SK-N-SH (cell line): ENCODE results near the gene GAS7. TPM values are rescaled to one million over a fixed set of nuclear protein-coding genes. Genes with fewer than 3 reads are reported as not detected.

Experiments
- CTCF ChIA-PET: fragments of 300-600, 350-600 bp; formaldehyde crosslinking; extraction: SDS; loops from one replicate; lab custom pipeline; 2021; lab: Yijun Ruan, JAX
- POLR2A ChIA-PET: fragments of 350-600 bp; sonication (Branson Sonifier 250); formaldehyde crosslinking; extraction: SDS; loops from one replicate; lab custom pipeline; 2020; ENCODE audit warnings: antibody characterized with exemption, inconsistent platforms; lab: Yijun Ruan, JAX
- DNase-seq: peaks from one replicate; pipeline ENCODE4 v3.0.0; 2012
- H2AFZ ChIP-seq: fragments of 200-600 bp; sonication (generic); 2 replicates; pipeline ENCODE4 v1.8.1; 2016; ENCODE audit warnings: antibody characterized with exemption, mild to moderate bottlenecking, low read depth
- H3F3A ChIP-seq: fragments of 200-600 bp; sonication (generic); replicated peaks from 2 replicates; pipeline ENCODE3; 2016; ENCODE audit warnings: antibody characterized with exemption, mild to moderate bottlenecking; ENCODE audit not compliant: insufficient read depth
- H3K27ac ChIP-seq, 2 experiments: fragments of 200-500 bp in 1 of 2; fragments of 200-600 bp in 1 of 2; sonication (Bioruptor generic) in 1 of 2; sonication (generic), shearing (Covaris generic) in 1 of 2; 2 replicates each; pipeline versions ENCODE4 v1.5.1 to v1.6.1; 2014 to 2016; ENCODE audit warnings: low read depth in 2 of 2, inconsistent platforms in 1 of 2, low read length in 1 of 2, mild to moderate bottlenecking in 1 of 2, mixed read lengths in 1 of 2
- H3K27me3 ChIP-seq: fragments of 200-600 bp; sonication (generic), shearing (Covaris generic); 2 replicates; pipeline ENCODE4 v1.6.1; 2016; ENCODE audit warnings: mixed run types; ENCODE audit not compliant: insufficient read depth
- H3K36me3 ChIP-seq, 2 experiments: fragments of 200-500 bp in 1 of 2; fragments of 200-600 bp in 1 of 2; sonication (Bioruptor generic) in 1 of 2; sonication (generic) in 1 of 2; replicated peaks in 1 of 2; 2 replicates each; pipeline versions ENCODE3 to v1.5.1; 2014 to 2016; ENCODE audit warnings: low read length in 1 of 2, mild to moderate bottlenecking in 1 of 2; ENCODE audit not compliant: insufficient read depth in 2 of 2, control insufficient read depth in 1 of 2
- H3K4me1 ChIP-seq, 2 experiments: fragments of 200-500 bp in 1 of 2; fragments of 200-600 bp in 1 of 2; sonication (Bioruptor generic) in 1 of 2; sonication (generic), shearing (Covaris generic) in 1 of 2; 2 replicates each; pipeline versions ENCODE4 v1.5.1 to v1.6.1; 2014 to 2016; ENCODE audit warnings: low read depth in 1 of 2, low read length in 1 of 2, mixed run types in 1 of 2; ENCODE audit not compliant: insufficient read depth in 2 of 2, control insufficient read depth in 1 of 2
- H3K4me2 ChIP-seq: fragments of 200-600 bp; sonication (generic), shearing (Covaris generic); 2 replicates; pipeline ENCODE4 v1.6.1; 2017; ENCODE audit warnings: mixed run types
- H3K4me3 ChIP-seq, 2 experiments: fragments of 200-500 bp in 1 of 2; fragments of 200-600 bp in 1 of 2; sonication (Bioruptor generic) in 1 of 2; sonication (generic), shearing (Covaris generic) in 1 of 2; 2 replicates each; pipeline versions ENCODE4 v1.5.1 to v1.8.1; 2014 to 2016; ENCODE audit warnings: low read depth in 2 of 2, inconsistent platforms in 1 of 2, low read length in 1 of 2, mild to moderate bottlenecking in 1 of 2, mixed read lengths in 1 of 2, moderate library complexity in 1 of 2
- H3K79me2 ChIP-seq: fragments of 200-600 bp; sonication (generic); 2 replicates; pipeline ENCODE4 v1.8.1; 2017; ENCODE audit warnings: mild to moderate bottlenecking; ENCODE audit not compliant: insufficient read depth
- H3K9ac ChIP-seq: fragments of 200-600 bp; sonication (generic); 2 replicates; pipeline ENCODE4 v1.6.1; 2017; ENCODE audit warnings: mixed run types
- H3K9me2 ChIP-seq: fragments of 200-600 bp; sonication (generic); 2 replicates; pipeline ENCODE4 v1.6.1; 2017; ENCODE audit warnings: mixed run types
- H3K9me3 ChIP-seq: fragments of 200-600 bp; sonication (generic); 2 replicates; pipeline ENCODE4 v1.6.1; 2017; ENCODE audit warnings: mixed run types, mild to moderate bottlenecking, moderate library complexity
- H4K20me1 ChIP-seq: fragments of 200-600 bp; sonication (generic); 2 replicates; pipeline ENCODE4 v1.6.1; 2017; ENCODE audit warnings: mild to moderate bottlenecking, mixed run types; ENCODE audit not compliant: insufficient read depth
- CTCF ChIP-seq: fragments of 200-600 bp; sonication (generic); IDR thresholded peaks from 2 replicates; pipeline ENCODE4 v1.6.1; 2017; ENCODE audit warnings: antibody characterized with exemption, mild to moderate bottlenecking, moderate library complexity
- EP300 ChIP-seq, 2 experiments: IDR thresholded peaks; 2 replicates each; pipeline versions ENCODE4 v1.4.0 to v1.6.1; 2012; ENCODE audit warnings: borderline replicate concordance in 1 of 2, low read depth in 1 of 2, low read length in 1 of 2
- EZH2phosphoT487 ChIP-seq: fragments of 200-600 bp; sonication (generic); IDR thresholded peaks from 2 replicates; pipeline ENCODE4 v1.6.1; 2017; ENCODE audit warnings: low read depth, mixed run types, mild to moderate bottlenecking, antibody characterized with exemption, moderate library complexity, borderline replicate concordance
- FOXM1 ChIP-seq: IDR thresholded peaks from 2 replicates; pipeline ENCODE4 v1.4.0; 2012; ENCODE audit warnings: low read depth, mild to moderate bottlenecking
- GABPA ChIP-seq: IDR thresholded peaks from 2 replicates; pipeline ENCODE4 v1.4.0; 2012; ENCODE audit warnings: low read depth, mild to moderate bottlenecking
- MEF2A ChIP-seq: IDR thresholded peaks from 2 replicates; pipeline ENCODE4 v1.4.0; 2012; ENCODE audit warnings: low read depth, borderline replicate concordance
- NFIC ChIP-seq: IDR thresholded peaks from 2 replicates; pipeline ENCODE4 v1.4.0; 2012; ENCODE audit warnings: borderline replicate concordance
- POLR2AphosphoS5 ChIP-seq: IDR thresholded peaks from 2 replicates; pipeline ENCODE4 v1.6.1; 2012; ENCODE audit warnings: low read depth, low read length
- RAD21 ChIP-seq: IDR thresholded peaks from 2 replicates; pipeline ENCODE4 v1.6.1; 2012; ENCODE audit warnings: mild to moderate bottlenecking, low read length
- RFX5 ChIP-seq: IDR thresholded peaks from 2 replicates; pipeline ENCODE4 v1.6.1; 2012; ENCODE audit warnings: mild to moderate bottlenecking, improper control_type of control experiment, low read length
- SMC3 ChIP-seq: IDR thresholded peaks from 2 replicates; pipeline ENCODE4 v1.6.1; 2012; ENCODE audit warnings: low read depth, low read length, improper control_type of control experiment
- TCF12 ChIP-seq: IDR thresholded peaks from 2 replicates; pipeline ENCODE4 v1.4.0; 2012
- TEAD4 ChIP-seq: IDR thresholded peaks from 2 replicates; pipeline ENCODE4 v1.4.0; 2012; ENCODE audit warnings: mild to moderate bottlenecking, borderline replicate concordance; ENCODE audit not compliant: insufficient read depth
- USF1 ChIP-seq: IDR thresholded peaks from 2 replicates; pipeline ENCODE4 v1.4.0; 2012; ENCODE audit warnings: low read depth, borderline replicate concordance
- USF2 ChIP-seq: fragments of 150-350 bp; IDR thresholded peaks from 2 replicates; pipeline ENCODE4 v1.6.1; 2017; ENCODE audit warnings: antibody characterized with exemption, low read length, low read depth, borderline replicate concordance
- ZBTB33 ChIP-seq: IDR thresholded peaks from 2 replicates; pipeline ENCODE4 v1.4.0; 2012; ENCODE audit warnings: low read depth, borderline replicate concordance
- WGBS: methylation state at CpG from one replicate; pipeline ENCODE4 v1.1.6; 2017; ENCODE audit warnings: low lambda C conversion rate; 5-methylcytosine and 5-hydroxymethylcytosine counted together
- polyA plus RNA-seq, 3 experiments: library from polyadenylated mRNA; depleted of rRNA; stranded (reverse); fragments of >200 nt; gene quantifications; 2 replicates each; pipeline ENCODE4 v1.2.3, GENCODE V29; 2012

GAS7 gene
- polyA plus RNA-seq, 1 of the 3 experiments (the other 2 are of a cell fraction): 0.12 TPM

- H3K9me2 ChIP-seq: no peaks in the 10 kb centered on the region
- TF ChIP-seq MEF2A (no peak), EZH2phosphoT487 (no peak), USF2 (no peak), TEAD4 (no peak), CTCF (no peak), EP300 (IDR thresholded peaks at IDR 0.05; ENCODE audit: borderline replicate concordance in 1 of 2, low read depth in 1 of 2, low read length in 1 of 2) (no peak), NFIC (no peak), TCF12 (no peak), GABPA (no peak), USF1 (no peak), SMC3 (no peak), RFX5 (no peak), RAD21 (no peak), FOXM1 (no peak), ZBTB33 (no peak), POLR2AphosphoS5 (no peak)
- TF ChIP-seq, all 33 proteins: peak for 0
- Histone ChIP-seq H3K36me3 (no peaks in the 10 kb centered on the region), H3K79me2 (no peaks in the 10 kb centered on the region), H3K4me3 (no peak overlapping the region), H4K20me1 (no peaks in the 10 kb centered on the region), H3F3A (no peaks in the 10 kb centered on the region), H3K27me3 (peaks cover 4% of the 10 kb centered on the region; the same call in 1 of the 2 replicates), H3K9me3 (no peaks in the 10 kb centered on the region), H3K4me2 (no peak overlapping the region), H3K27ac (no peak overlapping the region), H3K9ac (no peak overlapping the region), H2AFZ (no peak overlapping the region), H3K4me1 (no peaks in the 10 kb centered on the region)
- CTCF ChIA-PET: no interaction called here
- POLR2A ChIA-PET: no interaction called here
- no peak for DNase-seq
- WGBS: 15% methylated on average over 3 of the region's 3 CpGs
Observed at GRCh38 chr17:10173913-10174312, 24.5 kb downstream of the GAS7 start.
